K562 (cell line): Measurements from ENCODE around the gene ZMIZ1. TPM values are rescaled to one million over a fixed set of nuclear protein-coding genes. Genes with fewer than 3 reads are reported as not detected.

Experiments used
- ETV6 ChIP-seq, 3 experiments: fragments of 150-350 bp in 1 of 3; sonication (generic) in 1 of 3; formaldehyde crosslinking in 1 of 3; IDR thresholded peaks; 2 replicates each; pipeline versions ENCODE4 v1.6.1 to v1.8.0; 2014 to 2022; ENCODE audit warnings: borderline replicate concordance in 2 of 3, low read depth in 2 of 3, antibody characterized with exemption in 1 of 3, low read length in 1 of 3, mild to moderate bottlenecking in 1 of 3, missing genetic modification reagents in 1 of 3
- HMGN3 ChIP-seq: IDR thresholded peaks from 2 replicates; pipeline ENCODE4 v1.6.1; 2011; ENCODE audit warnings: borderline replicate concordance, low read depth, mild to moderate bottlenecking, mixed read lengths, low read length; ENCODE audit not compliant: insufficient read length; ENCODE audit errors: extremely low read depth
- MAZ ChIP-seq, 2 experiments: fragments of 450-650 bp in 1 of 2; sonication (generic) in 1 of 2; formaldehyde crosslinking; IDR thresholded peaks in 1 of 2; conservative IDR thresholded peaks in 1 of 2; 2 replicates each; pipeline versions ENCODE4 v1.4.0 to v1.5.0; 2020; ENCODE audit warnings: mild to moderate bottlenecking in 1 of 2, missing genetic modification reagents in 1 of 2
- SRSF7 ChIP-seq: fragments of 200-400 bp; formaldehyde crosslinking; optimal IDR thresholded peaks from 2 replicates; pipeline ENCODE3; 2017; ENCODE audit warnings: mild to moderate bottlenecking, low read depth, low read length
- ZBTB7A ChIP-seq: IDR thresholded peaks from 2 replicates; pipeline ENCODE4 v1.6.1; 2011; ENCODE audit warnings: low read depth, mild to moderate bottlenecking, low read length, moderate library complexity, borderline replicate concordance; ENCODE audit not compliant: control insufficient read depth
- ZNF785 ChIP-seq: fragments of 250-450 bp; sonication (Bioruptor Pico); IDR thresholded peaks from 2 replicates; pipeline ENCODE4 v1.4.0; 2020; ENCODE audit warnings: mild to moderate bottlenecking
- polyA plus RNA-seq, 8 experiments: library from polyadenylated mRNA; depleted of rRNA in 4 of 8; stranded (reverse) in 5 of 8; unstranded in 3 of 8; fragments of >200 nt; fragmentation: Nextera tagmentation in 2 of 8; fragmentation: Illumina TruSeq in 1 of 8; extraction: Ambion mirVana in 2 of 8; extraction: Trizol in 1 of 8; gene quantifications; 2 replicates each; pipeline versions ENCODE4 v1.2.1 to v1.2.3, GENCODE V29; 2011 to 2014; ENCODE audit warnings: inconsistent platforms in 1 of 8, missing spikeins in 1 of 8
- total RNA-seq, 7 experiments: library from RNA; depleted of rRNA in 6 of 7; stranded (reverse); fragments of >200 nt in 6 of 7; fragmentation: Illumina TruSeq in 2 of 7; extraction: Trizol in 2 of 7; gene quantifications; 2 replicates each; pipeline versions ENCODE4 v1.2.1 to v1.2.3, GENCODE V29; 2011 to 2021; ENCODE audit warnings: low replicate concordance in 1 of 7
- TF ChIP-seq, protein P1 (sequence below): fragments of 450-650 bp; IDR thresholded peaks from 2 replicates; pipeline ENCODE4 v1.6.1; 2018; ENCODE audit not compliant: partially characterized antibody
- TF ChIP-seq, protein P2 (sequence below), 2 experiments: fragments of 450-650 bp in 1 of 2; sonication (generic) in 1 of 2; formaldehyde crosslinking in 1 of 2; IDR thresholded peaks; 2 replicates each; pipeline versions ENCODE4 v1.7.1 to v1.9.0; 2016 to 2022; ENCODE audit warnings: inconsistent platforms in 1 of 2, mild to moderate bottlenecking in 1 of 2, missing genetic modification reagents in 1 of 2
- TF ChIP-seq, protein P3 (sequence below): fragments of 450-650 bp; formaldehyde crosslinking; IDR thresholded peaks from 2 replicates; pipeline ENCODE4 v1.4.0; 2020; ENCODE audit warnings: mild to moderate bottlenecking

ZMIZ1 gene
- total and polyA plus RNA-seq, 9 of the 15 experiments (the other 6 are each of a cell fraction or from before 2014, with no cell fraction given) = 1.0 to 37.3 (median 4.3) TPM

DNA sequence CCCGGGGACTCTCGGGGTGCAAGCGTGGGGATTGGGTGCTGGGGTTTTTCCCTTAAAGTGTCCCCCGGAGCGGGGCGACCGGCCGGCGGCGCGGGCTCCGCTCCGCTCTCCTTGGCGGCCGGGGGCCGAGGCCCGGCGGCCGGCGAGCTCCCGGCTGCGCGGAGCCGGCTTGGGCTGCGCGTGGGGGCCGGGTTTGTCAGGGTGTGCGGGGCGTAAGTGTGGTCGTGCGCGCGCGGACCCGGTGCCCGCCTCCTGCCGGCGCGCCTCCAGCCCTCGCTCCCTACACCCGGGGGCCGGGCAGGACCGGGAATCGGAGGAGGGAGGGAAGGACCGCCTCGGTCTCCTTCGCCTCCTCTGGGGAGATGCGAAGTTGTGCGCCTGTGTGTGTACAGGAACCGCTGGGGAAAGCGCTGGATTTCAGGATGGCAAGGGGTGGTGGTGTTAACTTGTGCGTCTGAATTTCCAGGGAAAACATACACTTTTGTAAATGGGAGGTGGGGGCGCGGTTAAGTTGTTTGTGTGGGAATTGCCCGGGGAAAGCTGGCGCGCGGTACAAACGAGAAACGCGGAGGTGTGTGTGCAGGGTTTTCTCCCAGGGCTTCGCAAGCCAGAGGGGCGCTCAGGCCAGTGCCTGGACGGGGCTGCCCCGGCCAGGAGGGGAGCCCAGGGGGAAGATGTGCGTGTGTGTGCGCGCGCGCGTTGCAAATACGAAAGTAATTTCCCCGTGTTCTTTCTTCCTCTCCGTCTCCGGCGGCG lies 737 bp downstream of the ZMIZ1 start (continued):
- TF ChIP-seq, protein P1, sequence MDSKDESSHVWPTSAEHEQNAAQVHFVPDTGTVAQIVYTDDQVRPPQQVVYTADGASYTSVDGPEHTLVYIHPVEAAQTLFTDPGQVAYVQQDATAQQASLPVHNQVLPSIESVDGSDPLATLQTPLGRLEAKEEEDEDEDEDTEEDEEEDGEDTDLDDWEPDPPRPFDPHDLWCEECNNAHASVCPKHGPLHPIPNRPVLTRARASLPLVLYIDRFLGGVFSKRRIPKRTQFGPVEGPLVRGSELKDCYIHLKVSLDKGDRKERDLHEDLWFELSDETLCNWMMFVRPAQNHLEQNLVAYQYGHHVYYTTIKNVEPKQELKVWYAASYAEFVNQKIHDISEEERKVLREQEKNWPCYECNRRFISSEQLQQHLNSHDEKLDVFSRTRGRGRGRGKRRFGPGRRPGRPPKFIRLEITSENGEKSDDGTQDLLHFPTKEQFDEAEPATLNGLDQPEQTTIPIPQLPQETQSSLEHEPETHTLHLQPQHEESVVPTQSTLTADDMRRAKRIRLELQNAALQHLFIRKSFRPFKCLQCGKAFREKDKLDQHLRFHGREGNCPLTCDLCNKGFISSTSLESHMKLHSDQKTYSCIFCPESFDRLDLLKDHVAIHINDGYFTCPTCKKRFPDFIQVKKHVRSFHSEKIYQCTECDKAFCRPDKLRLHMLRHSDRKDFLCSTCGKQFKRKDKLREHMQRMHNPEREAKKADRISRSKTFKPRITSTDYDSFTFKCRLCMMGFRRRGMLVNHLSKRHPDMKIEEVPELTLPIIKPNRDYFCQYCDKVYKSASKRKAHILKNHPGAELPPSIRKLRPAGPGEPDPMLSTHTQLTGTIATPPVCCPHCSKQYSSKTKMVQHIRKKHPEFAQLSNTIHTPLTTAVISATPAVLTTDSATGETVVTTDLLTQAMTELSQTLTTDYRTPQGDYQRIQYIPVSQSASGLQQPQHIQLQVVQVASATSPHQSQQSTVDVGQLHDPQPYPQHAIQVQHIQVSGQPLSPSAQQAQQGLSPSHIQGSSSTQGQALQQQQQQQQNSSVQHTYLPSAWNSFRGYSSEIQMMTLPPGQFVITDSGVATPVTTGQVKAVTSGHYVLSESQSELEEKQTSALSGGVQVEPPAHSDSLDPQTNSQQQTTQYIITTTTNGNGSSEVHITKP = no peak
- TF ChIP-seq, protein P2, sequence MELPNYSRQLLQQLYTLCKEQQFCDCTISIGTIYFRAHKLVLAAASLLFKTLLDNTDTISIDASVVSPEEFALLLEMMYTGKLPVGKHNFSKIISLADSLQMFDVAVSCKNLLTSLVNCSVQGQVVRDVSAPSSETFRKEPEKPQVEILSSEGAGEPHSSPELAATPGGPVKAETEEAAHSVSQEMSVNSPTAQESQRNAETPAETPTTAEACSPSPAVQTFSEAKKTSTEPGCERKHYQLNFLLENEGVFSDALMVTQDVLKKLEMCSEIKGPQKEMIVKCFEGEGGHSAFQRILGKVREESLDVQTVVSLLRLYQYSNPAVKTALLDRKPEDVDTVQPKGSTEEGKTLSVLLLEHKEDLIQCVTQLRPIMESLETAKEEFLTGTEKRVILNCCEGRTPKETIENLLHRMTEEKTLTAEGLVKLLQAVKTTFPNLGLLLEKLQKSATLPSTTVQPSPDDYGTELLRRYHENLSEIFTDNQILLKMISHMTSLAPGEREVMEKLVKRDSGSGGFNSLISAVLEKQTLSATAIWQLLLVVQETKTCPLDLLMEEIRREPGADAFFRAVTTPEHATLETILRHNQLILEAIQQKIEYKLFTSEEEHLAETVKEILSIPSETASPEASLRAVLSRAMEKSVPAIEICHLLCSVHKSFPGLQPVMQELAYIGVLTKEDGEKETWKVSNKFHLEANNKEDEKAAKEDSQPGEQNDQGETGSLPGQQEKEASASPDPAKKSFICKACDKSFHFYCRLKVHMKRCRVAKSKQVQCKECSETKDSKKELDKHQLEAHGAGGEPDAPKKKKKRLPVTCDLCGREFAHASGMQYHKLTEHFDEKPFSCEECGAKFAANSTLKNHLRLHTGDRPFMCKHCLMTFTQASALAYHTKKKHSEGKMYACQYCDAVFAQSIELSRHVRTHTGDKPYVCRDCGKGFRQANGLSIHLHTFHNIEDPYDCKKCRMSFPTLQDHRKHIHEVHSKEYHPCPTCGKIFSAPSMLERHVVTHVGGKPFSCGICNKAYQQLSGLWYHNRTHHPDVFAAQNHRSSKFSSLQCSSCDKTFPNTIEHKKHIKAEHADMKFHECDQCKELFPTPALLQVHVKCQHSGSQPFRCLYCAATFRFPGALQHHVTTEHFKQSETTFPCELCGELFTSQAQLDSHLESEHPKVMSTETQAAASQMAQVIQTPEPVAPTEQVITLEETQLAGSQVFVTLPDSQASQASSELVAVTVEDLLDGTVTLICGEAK (IDR thresholded peaks at IDR 0.05) = peak; percentile 69
- TF ChIP-seq, protein P2 (CRISPR knock-in tag; IDR thresholded peaks at IDR 0.05) = no peak
- peak; percentile 63; the same call in 1 of the 2 replicates for TF ChIP-seq ZBTB7A
- no peak for TF ChIP-seq SRSF7
- no peak for TF ChIP-seq ZNF785
- peak in 1 of 2 experiments; percentile 54; a peak in 1 of 4 replicates for TF ChIP-seq MAZ (CRISPR knock-in tag; conservative IDR thresholded peaks at IDR 0.05 in 1 of 2, IDR thresholded peaks at IDR 0.05 in 1 of 2)
- TF ChIP-seq, protein P3, sequence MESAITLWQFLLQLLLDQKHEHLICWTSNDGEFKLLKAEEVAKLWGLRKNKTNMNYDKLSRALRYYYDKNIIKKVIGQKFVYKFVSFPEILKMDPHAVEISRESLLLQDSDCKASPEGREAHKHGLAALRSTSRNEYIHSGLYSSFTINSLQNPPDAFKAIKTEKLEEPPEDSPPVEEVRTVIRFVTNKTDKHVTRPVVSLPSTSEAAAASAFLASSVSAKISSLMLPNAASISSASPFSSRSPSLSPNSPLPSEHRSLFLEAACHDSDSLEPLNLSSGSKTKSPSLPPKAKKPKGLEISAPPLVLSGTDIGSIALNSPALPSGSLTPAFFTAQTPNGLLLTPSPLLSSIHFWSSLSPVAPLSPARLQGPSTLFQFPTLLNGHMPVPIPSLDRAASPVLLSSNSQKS (CRISPR knock-in tag) = no peak
- TF ChIP-seq HMGN3 = no peak
- no peak for TF ChIP-seq ETV6 (IDR thresholded peaks at IDR 0.05; ENCODE audit: borderline replicate concordance in 1 of 2, low read depth in 2 of 2, low read length in 1 of 2)
- no peak for TF ChIP-seq ETV6 (CRISPR knock-in tag; IDR thresholded peaks at IDR 0.05; ENCODE audit: borderline replicate concordance)
